ENCODE results near the gene OR5I1. TPM values are rescaled to one million over a fixed set of nuclear protein-coding genes. Genes with fewer than 3 reads are reported as not detected.

Gene OR5I1
- total and polyA plus RNA-seq, 2 experiments from 2014 or later = not detected

DNA sequence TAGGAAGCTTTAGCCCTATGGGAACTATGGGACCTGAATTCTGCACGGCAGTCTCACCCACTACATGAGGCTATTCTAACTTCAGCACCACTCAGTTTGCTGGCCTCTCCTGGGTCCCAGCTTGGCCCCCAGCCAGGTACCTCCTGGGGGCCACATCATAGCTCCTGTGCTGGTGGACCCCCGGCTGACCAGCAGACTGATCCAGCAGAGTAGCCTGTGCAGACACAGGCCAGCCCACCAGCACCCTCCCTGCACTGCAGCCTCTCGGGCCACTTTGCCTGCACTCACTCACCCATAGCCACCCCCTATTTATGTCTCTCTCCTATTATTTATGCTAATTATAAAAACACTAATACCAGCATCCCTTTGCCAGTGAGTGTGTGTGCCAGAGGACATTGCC, 34.7 kb upstream of the OR5I1 start:
- Histone ChIP-seq H3K4me2 (no peak overlapping the region), H3K27me3 (ENCODE audit: insufficient read depth) (no peaks in the 10 kb centered on the region), H3K36me3 (ENCODE audit: insufficient read depth) (no peaks in the 10 kb centered on the region), H3K9me2 (ENCODE audit: insufficient read depth) (no peaks in the 10 kb centered on the region; the same call in 1 of the 2 replicates), H3F3A (replicated peaks; ENCODE audit: low read depth) (no peaks in the 10 kb centered on the region), H3K4me3 (no peak overlapping the region), H3K27ac (ENCODE audit: low read depth) (no peak overlapping the region), H3K4me1 (ENCODE audit: insufficient read depth) (peaks cover 15% of the 10 kb centered on the region; the same call in 1 of the 2 replicates), H2AFZ (no peak overlapping the region), H3K79me2 (replicated peaks; ENCODE audit: insufficient read depth) (no peaks in the 10 kb centered on the region), H4K20me1 (replicated peaks; ENCODE audit: insufficient read depth) (no peaks in the 10 kb centered on the region)
- no peak overlapping the region for H3K4me3 Mint-ChIP-seq
- DNase-seq (ENCODE audit: low spot score) = no peak
- H3K4me1 Mint-ChIP-seq = 0 out of 3 replicates have a peak, but pooled peaks cover 2% of the 10 kb centered on the region
- H3K36me3 Mint-ChIP-seq (ENCODE audit: low read depth) = no peaks in the 10 kb centered on the region; the same call in 2 of the 3 replicates
- TF ChIP-seq JUNB (IDR thresholded peaks at IDR 0.05; ENCODE audit: unreplicated experiment) = no peak
- TF ChIP-seq ZNF331 (CRISPR knock-in tag; IDR thresholded peaks at IDR 0.05; ENCODE audit: low read depth) = no peak
- TF ChIP-seq, protein P1, sequence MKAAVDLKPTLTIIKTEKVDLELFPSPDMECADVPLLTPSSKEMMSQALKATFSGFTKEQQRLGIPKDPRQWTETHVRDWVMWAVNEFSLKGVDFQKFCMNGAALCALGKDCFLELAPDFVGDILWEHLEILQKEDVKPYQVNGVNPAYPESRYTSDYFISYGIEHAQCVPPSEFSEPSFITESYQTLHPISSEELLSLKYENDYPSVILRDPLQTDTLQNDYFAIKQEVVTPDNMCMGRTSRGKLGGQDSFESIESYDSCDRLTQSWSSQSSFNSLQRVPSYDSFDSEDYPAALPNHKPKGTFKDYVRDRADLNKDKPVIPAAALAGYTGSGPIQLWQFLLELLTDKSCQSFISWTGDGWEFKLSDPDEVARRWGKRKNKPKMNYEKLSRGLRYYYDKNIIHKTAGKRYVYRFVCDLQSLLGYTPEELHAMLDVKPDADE (IDR thresholded peaks at IDR 0.05) = no peak
- TF ChIP-seq, protein P2, sequence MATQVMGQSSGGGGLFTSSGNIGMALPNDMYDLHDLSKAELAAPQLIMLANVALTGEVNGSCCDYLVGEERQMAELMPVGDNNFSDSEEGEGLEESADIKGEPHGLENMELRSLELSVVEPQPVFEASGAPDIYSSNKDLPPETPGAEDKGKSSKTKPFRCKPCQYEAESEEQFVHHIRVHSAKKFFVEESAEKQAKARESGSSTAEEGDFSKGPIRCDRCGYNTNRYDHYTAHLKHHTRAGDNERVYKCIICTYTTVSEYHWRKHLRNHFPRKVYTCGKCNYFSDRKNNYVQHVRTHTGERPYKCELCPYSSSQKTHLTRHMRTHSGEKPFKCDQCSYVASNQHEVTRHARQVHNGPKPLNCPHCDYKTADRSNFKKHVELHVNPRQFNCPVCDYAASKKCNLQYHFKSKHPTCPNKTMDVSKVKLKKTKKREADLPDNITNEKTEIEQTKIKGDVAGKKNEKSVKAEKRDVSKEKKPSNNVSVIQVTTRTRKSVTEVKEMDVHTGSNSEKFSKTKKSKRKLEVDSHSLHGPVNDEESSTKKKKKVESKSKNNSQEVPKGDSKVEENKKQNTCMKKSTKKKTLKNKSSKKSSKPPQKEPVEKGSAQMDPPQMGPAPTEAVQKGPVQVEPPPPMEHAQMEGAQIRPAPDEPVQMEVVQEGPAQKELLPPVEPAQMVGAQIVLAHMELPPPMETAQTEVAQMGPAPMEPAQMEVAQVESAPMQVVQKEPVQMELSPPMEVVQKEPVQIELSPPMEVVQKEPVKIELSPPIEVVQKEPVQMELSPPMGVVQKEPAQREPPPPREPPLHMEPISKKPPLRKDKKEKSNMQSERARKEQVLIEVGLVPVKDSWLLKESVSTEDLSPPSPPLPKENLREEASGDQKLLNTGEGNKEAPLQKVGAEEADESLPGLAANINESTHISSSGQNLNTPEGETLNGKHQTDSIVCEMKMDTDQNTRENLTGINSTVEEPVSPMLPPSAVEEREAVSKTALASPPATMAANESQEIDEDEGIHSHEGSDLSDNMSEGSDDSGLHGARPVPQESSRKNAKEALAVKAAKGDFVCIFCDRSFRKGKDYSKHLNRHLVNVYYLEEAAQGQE (IDR thresholded peaks at IDR 0.05; ENCODE audit: unreplicated experiment) = no peak
- TF ChIP-seq NANOG (IDR thresholded peaks at IDR 0.05; ENCODE audit: borderline replicate concordance) = no peak
- TF ChIP-seq, protein P3, sequence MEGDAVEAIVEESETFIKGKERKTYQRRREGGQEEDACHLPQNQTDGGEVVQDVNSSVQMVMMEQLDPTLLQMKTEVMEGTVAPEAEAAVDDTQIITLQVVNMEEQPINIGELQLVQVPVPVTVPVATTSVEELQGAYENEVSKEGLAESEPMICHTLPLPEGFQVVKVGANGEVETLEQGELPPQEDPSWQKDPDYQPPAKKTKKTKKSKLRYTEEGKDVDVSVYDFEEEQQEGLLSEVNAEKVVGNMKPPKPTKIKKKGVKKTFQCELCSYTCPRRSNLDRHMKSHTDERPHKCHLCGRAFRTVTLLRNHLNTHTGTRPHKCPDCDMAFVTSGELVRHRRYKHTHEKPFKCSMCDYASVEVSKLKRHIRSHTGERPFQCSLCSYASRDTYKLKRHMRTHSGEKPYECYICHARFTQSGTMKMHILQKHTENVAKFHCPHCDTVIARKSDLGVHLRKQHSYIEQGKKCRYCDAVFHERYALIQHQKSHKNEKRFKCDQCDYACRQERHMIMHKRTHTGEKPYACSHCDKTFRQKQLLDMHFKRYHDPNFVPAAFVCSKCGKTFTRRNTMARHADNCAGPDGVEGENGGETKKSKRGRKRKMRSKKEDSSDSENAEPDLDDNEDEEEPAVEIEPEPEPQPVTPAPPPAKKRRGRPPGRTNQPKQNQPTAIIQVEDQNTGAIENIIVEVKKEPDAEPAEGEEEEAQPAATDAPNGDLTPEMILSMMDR (conservative IDR thresholded peaks at IDR 0.05; ENCODE audit: low read depth in 2 of 2) = no peak
- no peak for TF ChIP-seq CREB1 (CRISPR knock-in tag; IDR thresholded peaks at IDR 0.05; ENCODE audit: low read depth)
- no peak for TF ChIP-seq EZH2 (IDR thresholded peaks at IDR 0.05; ENCODE audit: low read depth, unreplicated experiment)
- no peak for ATAC-seq
- peaks cover 2% of the 10 kb centered on the region; the same call in 1 of the 3 replicates for H3K9me3 Mint-ChIP-seq
- H3K27me3 Mint-ChIP-seq (ENCODE audit: insufficient read depth, low read depth, poor library complexity) = peaks cover 3% of the 10 kb centered on the region
- no peak overlapping the region for H3K27ac Mint-ChIP-seq

DNA sequence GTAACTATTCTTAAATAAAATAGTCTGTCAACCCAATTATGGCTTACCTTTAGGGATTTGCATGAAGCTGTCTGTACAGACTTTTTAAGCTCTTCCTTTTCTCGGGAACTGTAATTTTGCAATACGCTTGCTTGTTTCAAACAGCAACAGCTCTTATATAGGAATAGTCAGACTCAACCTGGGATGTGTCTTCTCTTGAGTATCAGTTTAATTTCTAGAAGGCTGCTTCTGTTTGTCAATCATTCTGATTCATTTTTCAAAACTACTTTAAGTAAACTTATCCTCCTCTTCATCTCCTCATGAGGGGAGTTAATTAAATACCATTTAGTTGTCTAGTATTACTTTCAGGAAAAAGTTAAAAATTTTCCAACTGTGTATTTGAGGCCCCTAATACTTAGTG, 33.6 kb upstream of the OR5I1 start, which contains the start of gene OR10AG1:
Gene OR10AG1, minus strand, starts transcription at position 101 of the 400 bp plus-strand sequence. Its CDS starts 38 bp downstream, at position 63.
- Histone ChIP-seq H3K79me2 (replicated peaks; ENCODE audit: insufficient read depth) (no peaks in the 10 kb centered on the region), H4K20me1 (replicated peaks; ENCODE audit: insufficient read depth) (no peaks in the 10 kb centered on the region), H3F3A (replicated peaks; ENCODE audit: low read depth) (no peaks in the 10 kb centered on the region), H3K4me1 (ENCODE audit: insufficient read depth) (peaks cover 13% of the 10 kb centered on the region; the same call in 1 of the 2 replicates), H3K4me3 (no peak within 1 kb of the TSS), H3K36me3 (ENCODE audit: insufficient read depth) (no peaks in the 10 kb centered on the region), H3K27me3 (ENCODE audit: insufficient read depth) (no peaks in the 10 kb centered on the region), H3K4me2 (no peak within 1 kb of the TSS), H2AFZ (no peak within 1 kb of the TSS), H3K9me2 (ENCODE audit: insufficient read depth) (no peaks in the 10 kb centered on the region; the same call in 1 of the 2 replicates), H3K27ac (ENCODE audit: low read depth) (no peak within 1 kb of the TSS)
- no peak for TF ChIP-seq ZNF331 (CRISPR knock-in tag; IDR thresholded peaks at IDR 0.05; ENCODE audit: low read depth)
- no peak for TF ChIP-seq JUNB (IDR thresholded peaks at IDR 0.05; ENCODE audit: unreplicated experiment)
- no peak for TF ChIP-seq STAT1 (IDR thresholded peaks at IDR 0.05; ENCODE audit: unreplicated experiment)
- TF ChIP-seq, protein P1 (IDR thresholded peaks at IDR 0.05) = no peak
- TF ChIP-seq, protein P2 (IDR thresholded peaks at IDR 0.05; ENCODE audit: unreplicated experiment) = no peak
- no peak within 1 kb of the TSS for H3K27ac Mint-ChIP-seq
- peaks cover 4% of the 10 kb centered on the region for H3K27me3 Mint-ChIP-seq (ENCODE audit: insufficient read depth, low read depth, poor library complexity)
- DNase-seq (ENCODE audit: low spot score) = no peak
- no peaks in the 10 kb centered on the region; the same call in 2 of the 3 replicates for H3K36me3 Mint-ChIP-seq (ENCODE audit: low read depth)
- 0 out of 3 replicates have a peak, but pooled peaks cover 2% of the 10 kb centered on the region for H3K4me1 Mint-ChIP-seq
- H3K9me3 Mint-ChIP-seq = peaks cover 2% of the 10 kb centered on the region; the same call in 1 of the 3 replicates
- ATAC-seq = no peak
- H3K4me3 Mint-ChIP-seq = no peak within 1 kb of the TSS

Measured in GM23338 (cell line).